ENCODE measurements around the gene PUS7L. TPM values are rescaled to one million over a fixed set of nuclear protein-coding genes. Genes with fewer than 3 reads are reported as not detected.
"Not testable (repeated sequence)": the region's sequence is repeated elsewhere in the genome, so short reads cannot be mapped to it uniquely, and the experiment has no call there.

Gene PUS7L
- total RNA-seq, 1 donor from 2014 or later, result 5.5 TPM

DNA sequence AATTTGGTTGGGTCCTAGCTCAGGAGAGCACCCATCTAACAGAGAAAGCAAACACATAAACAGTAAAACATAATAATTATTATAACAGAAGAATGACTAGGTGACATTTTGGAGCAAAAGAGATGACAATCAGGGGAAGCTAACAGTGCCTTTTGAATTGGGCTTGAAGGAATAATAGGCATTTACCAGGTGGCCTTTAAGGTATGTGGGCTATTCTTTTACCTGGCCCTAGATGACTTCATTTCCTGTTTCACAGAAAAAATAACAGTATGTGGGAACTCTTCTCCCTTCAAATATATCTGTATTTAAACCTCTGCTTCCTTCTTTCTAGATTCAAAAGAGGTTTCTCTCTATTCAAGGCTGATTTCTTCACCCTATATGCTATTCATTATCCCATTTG lies 4.0 kb upstream of the PUS7L start:
- Mint-ChIP-seq H3K4me1 (ENCODE audit: unreplicated experiment) (peaks cover 15% of the 10 kb centered on the region), H3K9me3 (ENCODE audit: unreplicated experiment) (no peaks in the 10 kb centered on the region)

GRCh38 chr12:43761500-43761899 lies 2.9 kb upstream of the PUS7L start:
- H3K4me1 Mint-ChIP-seq (ENCODE audit: unreplicated experiment), result peaks cover 15% of the 10 kb centered on the region
- H3K9me3 Mint-ChIP-seq (ENCODE audit: unreplicated experiment), result no peaks in the 10 kb centered on the region
- no peak for DNase-seq (ENCODE audit: extremely low spot score, unreplicated experiment)
- peaks cover 2% of the 10 kb centered on the region for H3K27me3 Mint-ChIP-seq (ENCODE audit: unreplicated experiment)
- H3K4me3 Mint-ChIP-seq (ENCODE audit: unreplicated experiment), result no peak overlapping the region
- H3K27ac Mint-ChIP-seq (ENCODE audit: unreplicated experiment), result no peak overlapping the region
- no peaks in the 10 kb centered on the region for H3K36me3 Mint-ChIP-seq (ENCODE audit: unreplicated experiment)
- TF ChIP-seq, protein P1, sequence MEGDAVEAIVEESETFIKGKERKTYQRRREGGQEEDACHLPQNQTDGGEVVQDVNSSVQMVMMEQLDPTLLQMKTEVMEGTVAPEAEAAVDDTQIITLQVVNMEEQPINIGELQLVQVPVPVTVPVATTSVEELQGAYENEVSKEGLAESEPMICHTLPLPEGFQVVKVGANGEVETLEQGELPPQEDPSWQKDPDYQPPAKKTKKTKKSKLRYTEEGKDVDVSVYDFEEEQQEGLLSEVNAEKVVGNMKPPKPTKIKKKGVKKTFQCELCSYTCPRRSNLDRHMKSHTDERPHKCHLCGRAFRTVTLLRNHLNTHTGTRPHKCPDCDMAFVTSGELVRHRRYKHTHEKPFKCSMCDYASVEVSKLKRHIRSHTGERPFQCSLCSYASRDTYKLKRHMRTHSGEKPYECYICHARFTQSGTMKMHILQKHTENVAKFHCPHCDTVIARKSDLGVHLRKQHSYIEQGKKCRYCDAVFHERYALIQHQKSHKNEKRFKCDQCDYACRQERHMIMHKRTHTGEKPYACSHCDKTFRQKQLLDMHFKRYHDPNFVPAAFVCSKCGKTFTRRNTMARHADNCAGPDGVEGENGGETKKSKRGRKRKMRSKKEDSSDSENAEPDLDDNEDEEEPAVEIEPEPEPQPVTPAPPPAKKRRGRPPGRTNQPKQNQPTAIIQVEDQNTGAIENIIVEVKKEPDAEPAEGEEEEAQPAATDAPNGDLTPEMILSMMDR (IDR thresholded peaks at IDR 0.05), result no peak

More for the DNA sequence above, 4.0 kb upstream of the PUS7L start:
- TF ChIP-seq, protein P1 (IDR thresholded peaks at IDR 0.05), result no peak
- Mint-ChIP-seq H3K36me3 (ENCODE audit: unreplicated experiment) (no peaks in the 10 kb centered on the region), H3K27me3 (ENCODE audit: unreplicated experiment) (no peaks in the 10 kb centered on the region), H3K27ac (ENCODE audit: unreplicated experiment) (no peak overlapping the region), H3K4me3 (ENCODE audit: unreplicated experiment) (no peak overlapping the region)
- DNase-seq (ENCODE audit: extremely low spot score, unreplicated experiment), result no peak

DNA sequence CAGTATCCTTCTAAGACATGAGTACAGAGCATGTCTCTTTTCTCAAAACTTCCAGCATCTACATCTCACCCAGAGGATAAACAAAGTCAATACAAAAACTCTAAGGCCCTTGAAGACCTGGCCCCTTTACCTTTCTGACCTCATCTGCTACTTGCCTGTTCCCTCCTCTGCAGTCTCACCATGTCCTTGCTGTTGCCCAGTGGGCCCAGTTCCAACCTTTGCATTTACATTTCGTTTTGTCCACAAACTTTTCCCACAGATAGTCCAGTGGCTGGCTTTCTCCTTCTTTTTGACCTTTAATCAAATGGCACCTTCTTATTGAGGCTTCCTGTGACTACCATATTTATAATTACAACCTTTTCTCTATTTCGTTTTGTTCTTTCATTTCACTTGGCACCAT lies 1.8 kb upstream of the PUS7L start:
- Mint-ChIP-seq H3K9me3 (ENCODE audit: unreplicated experiment) (no peaks in the 10 kb centered on the region), H3K27me3 (ENCODE audit: unreplicated experiment) (peaks cover 3% of the 10 kb centered on the region), H3K36me3 (ENCODE audit: unreplicated experiment) (no peaks in the 10 kb centered on the region), H3K4me1 (ENCODE audit: unreplicated experiment) (peaks cover 15% of the 10 kb centered on the region), H3K4me3 (ENCODE audit: unreplicated experiment) (peak overlapping the region; percentile 36), H3K27ac (ENCODE audit: unreplicated experiment) (no peak overlapping the region)
- TF ChIP-seq, protein P1 (IDR thresholded peaks at IDR 0.05), result no peak
- DNase-seq (ENCODE audit: extremely low spot score, unreplicated experiment), result no peak

DNA sequence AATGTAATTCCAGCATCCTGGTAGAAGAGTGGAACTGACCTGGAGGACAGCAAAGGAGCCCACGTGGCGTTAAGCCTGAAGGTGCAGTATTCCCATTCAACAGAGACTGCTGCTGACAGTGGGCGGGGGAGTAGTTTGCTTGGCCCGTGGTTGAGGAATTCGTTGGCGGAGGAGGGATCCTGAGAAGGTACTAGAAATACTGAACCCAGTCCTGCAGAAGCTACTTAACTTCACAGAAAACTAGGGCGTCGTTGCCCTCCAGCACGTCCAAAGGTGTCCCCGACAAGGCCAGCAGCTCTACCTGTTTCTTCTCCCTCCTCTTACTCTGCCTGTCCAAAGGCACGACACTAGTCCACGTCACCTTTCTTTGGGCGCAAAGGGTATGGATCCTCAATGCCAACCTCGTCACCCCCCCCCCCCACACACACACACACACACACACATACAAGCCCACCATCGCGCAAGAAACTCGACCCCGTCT lies 303 bp downstream of the PUS7L start:
- Mint-ChIP-seq H3K4me1 (ENCODE audit: unreplicated experiment) (peaks cover 15% of the 10 kb centered on the region), H3K36me3 (ENCODE audit: unreplicated experiment) (peaks cover 9% of the 10 kb centered on the region), H3K4me3 (ENCODE audit: unreplicated experiment) (peak overlapping the region; percentile 85), H3K27ac (ENCODE audit: unreplicated experiment) (peak overlapping the region; percentile 93), H3K27me3 (ENCODE audit: unreplicated experiment) (peaks cover 3% of the 10 kb centered on the region), H3K9me3 (ENCODE audit: unreplicated experiment) (no peaks in the 10 kb centered on the region)
- TF ChIP-seq, protein P1 (IDR thresholded peaks at IDR 0.05), result no peak
- no peak for DNase-seq (ENCODE audit: extremely low spot score, unreplicated experiment)

DNA sequence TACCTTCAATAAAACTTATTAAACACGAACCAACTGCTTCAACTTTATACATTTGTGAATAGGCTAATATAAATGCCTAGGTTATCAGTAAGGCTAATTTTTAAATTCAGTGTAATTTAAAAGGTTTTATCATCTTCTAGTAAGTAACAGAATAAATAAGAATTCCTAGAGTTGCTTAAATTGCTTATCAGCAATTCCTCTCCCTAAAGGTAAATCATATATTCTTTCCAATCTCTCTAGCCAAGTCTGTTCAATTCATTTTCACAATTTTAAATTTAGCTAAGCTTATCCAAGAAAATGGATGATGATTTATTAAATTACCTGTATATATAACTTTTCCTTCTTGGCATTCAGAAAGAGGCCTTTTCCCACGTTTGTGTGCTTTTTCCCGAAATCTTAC lies 4.6 kb downstream of the PUS7L start:
- peaks cover 5% of the 10 kb centered on the region for H3K4me1 Mint-ChIP-seq (ENCODE audit: unreplicated experiment)
- H3K36me3 Mint-ChIP-seq (ENCODE audit: unreplicated experiment), result peaks cover 9% of the 10 kb centered on the region
- H3K27ac Mint-ChIP-seq (ENCODE audit: unreplicated experiment), result no peak overlapping the region
- no peaks in the 10 kb centered on the region for H3K9me3 Mint-ChIP-seq (ENCODE audit: unreplicated experiment)
- DNase-seq (ENCODE audit: extremely low spot score, unreplicated experiment), result no peak
- H3K4me3 Mint-ChIP-seq (ENCODE audit: unreplicated experiment), result no peak overlapping the region
- TF ChIP-seq, protein P1 (IDR thresholded peaks at IDR 0.05), result no peak
- peaks cover 3% of the 10 kb centered on the region for H3K27me3 Mint-ChIP-seq (ENCODE audit: unreplicated experiment)

DNA sequence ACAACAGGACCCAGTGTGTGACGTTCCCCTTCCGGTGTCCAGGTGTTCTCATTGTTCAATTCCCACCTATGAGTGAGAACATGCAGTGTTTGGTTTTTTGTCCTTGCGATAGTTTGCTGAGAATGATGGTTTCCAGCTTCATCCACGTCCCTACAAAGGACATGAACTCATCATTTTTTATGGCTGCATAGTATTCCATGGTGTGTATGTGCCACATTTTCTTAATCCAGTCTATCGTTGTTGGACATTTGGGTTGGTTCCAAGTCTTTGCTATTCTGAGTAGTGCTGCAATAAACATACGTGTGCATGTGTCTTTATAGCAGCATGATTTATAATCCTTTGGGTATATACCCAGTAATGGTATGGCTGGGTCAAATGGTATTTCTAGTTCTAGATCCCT lies 7.2 kb downstream of the PUS7L start:
- H3K36me3 Mint-ChIP-seq (ENCODE audit: unreplicated experiment); H3K9me3 Mint-ChIP-seq (ENCODE audit: unreplicated experiment); H3K27ac Mint-ChIP-seq (ENCODE audit: unreplicated experiment); H3K27me3 Mint-ChIP-seq (ENCODE audit: unreplicated experiment); H3K4me3 Mint-ChIP-seq (ENCODE audit: unreplicated experiment); DNase-seq (ENCODE audit: extremely low spot score, unreplicated experiment); H3K4me1 Mint-ChIP-seq (ENCODE audit: unreplicated experiment): not testable (repeated sequence)
